ENCODE data around the gene DBI.

- TF ChIP-seq POLR2AphosphoS5 (IDR thresholded peaks at IDR 0.05; ENCODE audit: low read depth, low read length) (no peak), SIN3A (IDR thresholded peaks at IDR 0.05; ENCODE audit: borderline replicate concordance, insufficient read depth, low read length) (no peak), TAF1 (IDR thresholded peaks at IDR 0.05; ENCODE audit: borderline replicate concordance, insufficient read depth, low read length) (no peak), REST (IDR thresholded peaks at IDR 0.05; ENCODE audit: insufficient read depth in 1 of 2, low read depth in 2 of 2, low read length in 2 of 2) (no peak)
Measured at GRCh38 chr2:119383410-119384140, 16.8 kb downstream of the DBI start.

Measured in PFSK-1 (cell line).